ENCODE data around the gene SMIM35.
"Not testable (repeated sequence)": the region's sequence is repeated elsewhere in the genome, so short reads cannot be mapped to it uniquely, and the experiment has no call there.

Gene SMIM35

GRCh38 chr11:118078911-118079411, 7.8 kb downstream of the SMIM35 start:
- peak; percentile 32 for DNase-seq

DNA sequence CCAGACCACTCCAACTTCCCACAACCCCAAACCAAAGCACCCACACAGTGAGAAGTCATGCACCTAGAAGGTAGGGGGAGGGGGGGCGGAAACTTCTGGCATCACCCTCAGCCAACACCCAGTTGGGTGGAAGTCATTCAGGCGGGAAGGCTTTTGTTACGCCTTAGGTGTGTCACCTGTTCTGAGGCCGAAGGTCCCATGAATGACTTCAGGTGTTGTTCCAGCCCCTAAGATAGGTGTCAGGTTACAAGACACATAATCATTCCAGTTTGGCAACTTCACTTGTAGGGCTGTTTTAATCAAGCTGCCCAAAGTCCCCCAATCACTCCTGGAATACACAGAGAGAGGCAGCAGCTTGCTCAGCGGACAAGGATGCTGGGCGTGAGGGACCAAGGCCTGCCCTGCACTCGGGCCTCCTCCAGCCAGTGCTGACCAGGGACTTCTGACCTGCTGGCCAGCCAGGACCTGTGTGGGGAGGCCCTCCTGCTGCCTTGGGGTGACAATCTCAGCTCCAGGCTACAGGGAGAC, 9.9 kb downstream of the SMIM35 start, which contains the start of gene TMPRSS4:
TSS of gene TMPRSS4 (plus strand) at position 325 of the 528 bp plus-strand sequence. CDS start 225 bp downstream, outside the sequence.
- DNase-seq: no peak

DNA sequence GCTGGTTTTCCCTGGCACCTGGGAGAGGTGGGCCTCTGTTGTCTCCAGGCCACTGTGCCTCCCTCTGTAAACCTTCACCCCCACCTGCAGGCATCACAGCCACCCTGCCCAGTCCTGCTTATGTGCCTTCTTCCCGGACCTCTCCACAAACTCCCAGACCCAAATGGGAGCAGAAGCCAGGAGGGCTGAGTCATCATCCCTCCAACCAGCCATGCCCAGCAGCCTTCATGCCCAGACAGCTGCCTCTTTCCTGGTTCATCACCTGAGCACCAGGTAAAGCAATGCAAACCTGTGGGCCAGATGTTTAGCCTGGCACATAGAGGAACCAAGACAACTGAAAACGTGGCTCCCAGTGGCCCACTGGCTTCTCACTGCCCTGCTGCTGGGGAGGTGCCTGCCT, 12.0 kb downstream of the SMIM35 start:
- DNase-seq: no peak

GRCh38 chr11:118074091-118074685, 12.6 kb downstream of the SMIM35 start:
- DNase-seq: no peak

DNA sequence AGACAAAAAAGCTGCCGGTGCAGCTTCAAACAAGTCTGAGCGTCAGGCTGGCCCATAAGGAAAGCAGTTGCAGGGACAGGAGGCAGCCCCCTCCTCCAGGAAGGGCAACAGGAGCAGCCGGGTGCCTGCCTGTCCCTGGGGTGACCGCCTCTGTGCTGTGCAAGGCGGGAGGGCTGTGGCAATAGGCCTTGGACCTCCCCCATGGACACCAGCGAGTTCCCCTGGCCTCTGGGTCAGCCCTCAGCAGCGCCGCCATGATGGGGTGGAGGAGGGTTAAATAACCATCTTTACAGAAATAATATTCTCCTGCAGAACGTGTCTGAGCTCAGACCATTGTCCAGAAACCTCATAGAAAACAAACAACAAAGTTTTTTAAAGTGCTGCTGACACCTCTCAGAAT, 13.2 kb downstream of the SMIM35 start:
- no peak for DNase-seq

GRCh38 chr11:118071416-118072030, 15.2 kb downstream of the SMIM35 start:
- DNase-seq: no peak

- no peak for DNase-seq
Measured at GRCh38 chr11:118068945-118069612, 17.7 kb downstream of the SMIM35 start.

DNA sequence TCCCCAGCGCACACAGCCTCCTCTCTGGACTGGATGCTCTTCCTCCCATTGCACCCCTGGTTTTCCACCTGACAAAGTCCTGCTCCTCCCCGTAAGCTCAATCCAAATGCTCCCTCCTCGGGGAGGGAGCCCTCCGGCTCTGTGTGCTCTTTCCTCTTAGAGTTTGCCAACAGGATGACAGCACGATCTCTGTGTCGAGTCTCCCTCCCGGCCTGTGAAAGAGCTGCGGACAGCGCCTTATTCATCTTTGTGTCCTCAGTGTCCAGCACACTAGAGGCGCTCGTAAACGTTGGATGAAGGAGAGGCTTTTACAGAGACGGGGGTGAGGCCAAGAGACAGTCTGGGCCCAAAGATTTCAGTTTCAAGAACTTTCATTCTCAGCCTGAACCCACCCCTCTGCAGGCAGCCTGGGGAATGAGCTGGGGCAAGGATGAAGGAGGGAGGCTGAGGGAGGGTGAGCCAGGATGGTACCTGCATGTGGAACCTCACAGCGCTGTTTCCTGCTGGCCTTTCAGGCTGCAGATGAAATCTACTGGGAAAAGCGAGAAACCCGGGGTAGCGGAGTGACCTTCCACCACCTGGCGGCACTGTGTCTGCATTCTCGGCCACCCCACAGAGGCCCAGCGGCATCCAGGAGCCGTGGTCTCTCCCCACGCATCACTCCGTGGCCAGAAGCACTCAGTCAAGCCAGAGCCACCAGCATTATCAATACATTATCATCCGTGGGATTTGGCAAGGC, 18.4 kb downstream of the SMIM35 start:
- no peak for DNase-seq

DNA sequence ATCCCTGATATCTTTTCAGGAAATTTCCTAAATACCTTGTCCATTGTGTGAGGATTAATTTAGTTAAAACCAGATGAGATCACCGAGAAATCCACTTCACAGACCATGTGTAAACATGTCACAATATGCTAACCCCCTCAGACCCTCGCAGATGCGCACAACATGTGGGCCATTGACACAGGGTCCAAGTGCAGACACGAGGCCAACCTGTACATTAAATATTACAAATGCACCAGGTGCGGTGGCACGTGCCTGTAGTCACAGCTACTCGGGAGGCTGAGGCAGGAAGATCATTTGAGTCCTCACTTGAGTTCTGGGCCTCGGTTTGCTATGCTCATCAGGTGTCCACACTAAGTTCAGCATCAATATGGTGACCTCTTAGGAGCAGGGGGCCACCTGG, 19.8 kb downstream of the SMIM35 start:
- DNase-seq: no peak

DNA sequence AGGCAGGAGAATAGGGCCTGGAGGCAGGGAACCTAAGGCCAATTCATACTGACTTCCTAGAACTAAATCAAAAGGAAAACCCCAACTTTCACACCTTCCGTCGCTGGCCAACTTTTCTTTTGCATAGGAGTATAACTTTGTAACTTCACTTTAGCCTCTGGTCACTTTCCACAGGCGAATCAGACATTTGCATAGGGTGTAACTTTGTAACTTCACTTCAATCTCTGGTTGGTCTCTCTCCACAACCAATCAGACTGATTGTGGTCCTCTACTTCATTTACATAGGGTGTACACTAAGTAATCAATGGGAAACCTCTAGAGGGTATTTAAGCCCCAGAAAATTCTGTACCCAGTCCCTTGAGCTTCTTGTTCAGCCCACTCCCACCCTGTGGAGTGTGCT, 21.4 kb downstream of the SMIM35 start:
- DNase-seq: no peak

- DNase-seq: no peak
Measured at GRCh38 chr11:118064956-118065355, 21.8 kb downstream of the SMIM35 start.

GRCh38 chr11:118062631-118063030, 24.1 kb downstream of the SMIM35 start:
- not testable (repeated sequence) for DNase-seq

- DNase-seq: not testable (repeated sequence)
Measured at GRCh38 chr11:118062181-118062580, 24.6 kb downstream of the SMIM35 start.

DNA sequence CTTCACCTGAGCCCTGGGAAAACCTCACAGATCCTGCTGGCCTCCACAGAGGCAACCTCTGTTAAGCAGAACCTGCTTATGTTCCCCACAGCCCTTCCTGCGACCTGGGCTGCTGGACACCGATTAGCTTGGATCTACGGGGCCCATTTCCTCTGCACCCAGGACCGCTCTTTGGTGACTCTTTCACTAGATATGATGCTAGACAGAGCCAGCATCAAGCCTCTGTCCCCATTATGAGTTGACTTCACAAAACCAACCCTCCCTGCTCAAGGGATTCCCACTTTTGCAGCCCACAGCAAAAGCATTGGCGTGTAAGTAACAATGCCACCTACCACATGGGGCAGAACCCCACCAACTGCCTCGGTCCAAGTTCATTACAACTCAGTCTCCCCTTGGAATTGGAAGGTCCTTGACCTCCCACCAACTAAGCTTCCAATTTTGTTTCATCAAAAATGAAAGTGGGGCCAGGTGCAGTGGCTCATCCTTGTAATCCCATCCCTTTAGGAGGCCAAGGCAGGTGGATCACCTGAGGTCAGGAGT, 25.1 kb downstream of the SMIM35 start:
- DNase-seq: no peak

DNA sequence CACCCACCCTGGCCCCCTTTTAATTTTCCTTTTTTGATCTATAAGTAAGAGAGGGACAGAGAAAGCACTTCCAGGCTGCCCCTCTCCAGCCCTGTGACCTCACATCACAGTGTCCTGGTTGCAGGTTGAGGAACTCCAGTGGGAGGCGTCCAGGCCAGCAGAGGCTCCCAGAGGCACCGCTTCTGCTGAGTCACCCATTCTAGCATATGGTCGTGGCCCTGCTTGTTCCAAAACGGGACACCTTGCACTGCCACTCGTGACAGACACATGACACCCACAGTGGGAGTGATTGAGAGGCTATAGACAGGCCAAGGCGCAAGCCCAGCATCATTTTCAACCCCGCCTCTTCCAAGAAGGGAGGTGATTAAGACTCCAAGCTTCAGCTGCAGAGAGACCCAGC, 25.9 kb downstream of the SMIM35 start:
- DNase-seq: no peak

- DNase-seq: no peak
Measured at GRCh38 chr11:118060081-118060661, 26.6 kb downstream of the SMIM35 start.

DNA sequence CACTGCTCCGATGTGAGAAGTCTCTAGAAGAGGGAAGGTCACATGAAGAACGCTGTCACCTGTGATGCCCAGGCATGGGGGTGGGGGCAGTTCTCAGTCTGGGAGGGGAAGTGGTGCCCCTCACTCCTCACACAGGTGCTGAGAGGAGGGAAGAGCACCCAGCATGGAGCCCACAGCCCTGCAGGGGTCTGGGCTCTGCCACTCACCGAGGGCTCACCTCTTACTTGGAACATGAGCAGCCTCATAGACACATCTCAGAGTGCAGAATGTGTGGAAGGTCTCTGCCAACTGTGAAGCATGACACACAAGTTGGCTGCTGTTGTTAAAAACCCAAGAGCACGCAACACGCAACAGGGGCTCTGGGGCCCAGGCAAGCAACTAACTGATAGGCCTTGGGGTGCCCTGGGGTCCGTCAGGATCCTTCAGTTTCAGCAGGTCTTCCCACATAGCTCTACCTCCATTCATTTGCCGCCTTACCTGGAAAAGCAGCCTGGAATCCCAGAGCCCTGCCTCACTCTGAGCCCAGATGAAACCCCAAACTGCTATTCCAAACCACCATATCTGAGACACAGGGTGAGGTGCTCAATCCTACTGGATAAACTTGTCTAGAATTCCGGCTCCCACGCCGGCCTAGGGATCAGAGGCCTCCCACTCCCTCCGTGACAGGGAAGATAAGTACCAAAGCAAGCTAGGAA, 27.4 kb downstream of the SMIM35 start:
- no peak for DNase-seq

DNA sequence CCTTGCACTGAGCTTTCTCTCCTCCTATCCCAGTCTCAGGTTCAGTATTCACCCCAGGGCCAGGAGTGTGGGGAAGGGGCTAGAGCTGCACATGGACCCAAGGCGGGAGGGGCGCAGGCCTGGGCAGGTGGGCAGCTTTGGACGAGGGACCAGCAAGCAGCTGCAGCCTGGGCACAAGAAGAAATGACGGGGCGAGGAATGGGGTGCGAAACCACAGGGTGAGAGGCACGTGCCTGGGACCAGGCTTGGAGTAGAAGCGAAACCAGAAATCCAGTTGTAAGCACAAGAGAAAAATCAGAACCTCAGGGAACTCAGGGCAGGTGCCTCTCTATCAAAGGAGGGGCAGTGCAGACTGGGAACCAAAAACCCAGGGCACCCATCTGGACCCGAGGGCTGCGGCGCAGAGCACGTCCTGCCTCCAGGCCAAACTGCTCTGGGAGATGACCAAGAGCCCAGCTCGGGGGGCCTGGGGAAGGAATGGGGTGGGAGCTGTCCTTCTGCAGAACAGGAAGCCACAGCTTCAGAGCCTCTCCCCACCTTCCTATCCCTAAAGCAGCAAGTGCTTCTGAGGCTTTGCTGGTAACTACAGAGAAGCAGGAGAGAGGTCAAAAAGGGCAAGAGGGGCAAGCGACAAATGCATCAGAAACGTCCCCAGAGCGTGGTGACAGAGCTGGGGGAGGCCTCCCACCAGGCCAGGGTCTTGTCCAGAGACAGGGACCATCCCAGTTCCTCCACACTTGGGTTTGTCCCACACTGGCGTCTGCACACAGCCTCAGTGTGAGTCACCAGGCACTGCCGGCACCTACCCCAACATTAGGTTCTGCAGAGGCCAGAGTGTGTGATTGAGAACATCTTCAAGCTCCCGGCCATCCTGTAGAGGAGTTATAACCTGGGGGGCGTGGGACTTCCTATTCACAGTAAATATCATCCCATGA, 28.2 kb downstream of the SMIM35 start:
- no peak for DNase-seq

- DNase-seq: no peak
Measured at GRCh38 chr11:118057251-118058145, 29.3 kb downstream of the SMIM35 start.

GRCh38 chr11:118056806-118057205, 30.0 kb downstream of the SMIM35 start:
- no peak for DNase-seq

Data from NCI-H2227 treated with DMSO at 0.1 percent for 48 hours (cell line).